Erythroblast (primary cell): Measurements from ENCODE around the gene FAM25G.

ENCODE experiments used
- GATA1 ChIP-seq: IDR thresholded peaks from 2 replicates; pipeline ENCODE4 v1.6.1; 2011; ENCODE audit warnings: low read depth, mild to moderate bottlenecking, control low read depth, low read length, moderate library complexity
- POLR2A ChIP-seq: IDR thresholded peaks from 2 replicates; pipeline ENCODE4 v1.6.1; 2011; ENCODE audit warnings: mild to moderate bottlenecking, low read length

DNA sequence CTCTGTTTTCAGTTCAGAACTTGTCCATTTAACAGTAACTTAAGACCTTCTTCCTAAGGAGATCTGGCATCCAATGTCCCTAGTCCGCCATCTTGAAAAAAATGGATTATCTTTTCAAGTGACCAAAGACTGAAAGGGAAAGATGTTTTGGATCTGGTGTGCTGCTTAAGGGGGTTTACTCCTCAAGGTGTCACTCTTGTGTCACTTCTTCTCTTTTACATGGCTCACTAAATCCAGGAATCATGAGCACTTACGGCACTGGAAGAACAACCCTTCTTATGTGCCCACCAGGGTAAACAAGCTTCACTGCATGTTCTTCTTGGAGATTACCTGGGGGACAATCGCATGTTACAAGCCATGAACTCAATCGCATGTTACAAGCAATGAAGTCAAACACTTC is 51.3 kb downstream of the FAM25G start:
- no peak for TF ChIP-seq GATA1
- no peak for TF ChIP-seq POLR2A
